ENCODE data around the gene CETN3.
"Not testable (repeated sequence)": the region's sequence is repeated elsewhere in the genome, so short reads cannot be mapped to it uniquely, and the experiment has no call there.

CETN3 gene

GRCh38 chr5:90366948-90367347, 42.6 kb downstream of the CETN3 start:
- Histone ChIP-seq H3K9me3 (ENCODE audit: control insufficient read depth, insufficient read depth, low read length) (peaks cover 8% of the 10 kb centered on the region; the same call in 1 of the 2 replicates), H3K4me1 (ENCODE audit: insufficient read depth, low read length) (no peaks in the 10 kb centered on the region), H3K9ac (ENCODE audit: low read depth, low read length) (no peak overlapping the region), H3K36me3 (ENCODE audit: insufficient read depth, low read length) (no peaks in the 10 kb centered on the region)

- H3K9me3 ChIP-seq (ENCODE audit: control insufficient read depth, insufficient read depth, low read length), result 0 out of 2 replicates have a peak, but pooled peaks cover 1% of the 10 kb centered on the region
- H3K9ac ChIP-seq (ENCODE audit: low read depth, low read length), result no peak overlapping the region
- no peaks in the 10 kb centered on the region for H3K36me3 ChIP-seq (ENCODE audit: insufficient read depth, low read length)
- H3K4me1 ChIP-seq (ENCODE audit: insufficient read depth, low read length), result no peaks in the 10 kb centered on the region
Measured at GRCh38 chr5:90365328-90365727, 44.2 kb downstream of the CETN3 start.

- Histone ChIP-seq H3K9ac (ENCODE audit: low read depth, low read length) (no peak overlapping the region), H3K4me1 (ENCODE audit: insufficient read depth, low read length) (peaks cover 4% of the 10 kb centered on the region; the same call in 1 of the 2 replicates)
Measured at GRCh38 chr5:90359073-90359920, 50.3 kb downstream of the CETN3 start.

DNA sequence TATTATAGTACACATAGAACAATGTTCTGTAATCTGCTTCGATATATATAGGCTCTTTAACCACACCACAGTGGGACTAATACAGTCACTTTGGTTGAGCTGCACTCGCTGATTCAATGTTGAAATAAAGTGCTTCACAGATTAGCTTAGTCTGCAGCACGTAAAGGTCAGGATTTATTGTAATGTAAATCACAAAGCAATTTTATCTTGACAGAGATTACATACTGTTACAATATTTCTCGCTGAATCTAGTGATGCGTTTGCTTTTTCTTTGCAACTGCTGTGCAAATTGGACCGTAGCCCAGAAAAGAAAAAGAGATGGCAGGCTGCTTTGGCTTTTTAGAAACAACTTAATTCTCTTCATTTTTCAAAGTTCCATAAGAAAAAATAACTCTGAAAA, 52.9 kb downstream of the CETN3 start:
- peaks cover 4% of the 10 kb centered on the region; the same call in 1 of the 2 replicates for H3K4me1 ChIP-seq (ENCODE audit: insufficient read depth, low read length)
- H3K9ac ChIP-seq (ENCODE audit: low read depth, low read length), result no peak overlapping the region
- H3K9me3 ChIP-seq (ENCODE audit: control insufficient read depth, insufficient read depth, low read length), result no peaks in the 10 kb centered on the region
- no peaks in the 10 kb centered on the region for H3K36me3 ChIP-seq (ENCODE audit: insufficient read depth, low read length)

More at GRCh38 chr5:90359073-90359920, 50.3 kb downstream of the CETN3 start:
- no peaks in the 10 kb centered on the region for H3K9me3 ChIP-seq (ENCODE audit: control insufficient read depth, insufficient read depth, low read length)
- no peaks in the 10 kb centered on the region for H3K36me3 ChIP-seq (ENCODE audit: insufficient read depth, low read length)

DNA sequence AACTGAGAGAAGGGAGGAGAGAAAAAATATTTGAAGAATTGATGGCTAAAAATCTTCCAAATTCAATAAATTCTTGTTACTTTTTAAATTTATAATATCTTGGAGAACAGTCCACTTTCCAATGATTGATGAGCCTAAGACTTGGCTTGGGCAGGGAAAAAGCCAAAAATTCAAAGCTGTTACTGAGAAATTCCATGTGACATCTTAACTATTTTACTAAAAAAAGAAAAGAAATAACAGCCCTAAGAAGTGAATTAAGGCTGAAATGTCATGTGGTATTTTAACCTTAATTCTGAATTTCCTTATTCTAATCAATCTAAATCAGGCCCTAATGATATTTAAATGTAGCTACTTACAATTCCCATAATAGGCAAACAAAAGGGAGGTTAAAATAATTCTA, 53.4 kb downstream of the CETN3 start:
- Histone ChIP-seq H3K4me1 (ENCODE audit: insufficient read depth, low read length) (peaks cover 4% of the 10 kb centered on the region; the same call in 1 of the 2 replicates), H3K9ac (ENCODE audit: low read depth, low read length) (no peak overlapping the region), H3K9me3 (ENCODE audit: control insufficient read depth, insufficient read depth, low read length) (no peaks in the 10 kb centered on the region), H3K36me3 (ENCODE audit: insufficient read depth, low read length) (no peaks in the 10 kb centered on the region)

DNA sequence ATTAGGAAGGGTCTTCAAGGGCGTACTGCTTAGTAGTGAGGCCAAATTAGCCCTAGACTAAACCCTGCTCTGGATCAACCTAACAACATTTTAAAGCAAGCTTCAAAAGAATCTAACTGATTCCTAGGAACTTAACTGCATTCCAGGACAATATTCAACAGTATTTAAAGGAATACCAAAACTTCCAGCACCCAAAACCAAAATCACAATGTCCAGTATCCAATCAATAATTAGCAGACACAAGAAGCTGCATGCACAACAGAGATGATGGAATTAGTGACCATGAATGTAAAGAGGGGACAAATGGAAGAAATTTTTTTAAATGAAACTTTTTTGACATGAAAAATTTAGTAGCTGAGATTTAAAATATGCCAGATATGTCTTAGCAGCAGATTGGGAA, 53.9 kb downstream of the CETN3 start:
- peaks cover 4% of the 10 kb centered on the region; the same call in 1 of the 2 replicates for H3K4me1 ChIP-seq (ENCODE audit: insufficient read depth, low read length)
- H3K9me3 ChIP-seq (ENCODE audit: control insufficient read depth, insufficient read depth, low read length), result no peaks in the 10 kb centered on the region
- H3K36me3 ChIP-seq (ENCODE audit: insufficient read depth, low read length), result no peaks in the 10 kb centered on the region
- no peak overlapping the region for H3K9ac ChIP-seq (ENCODE audit: low read depth, low read length)

- Histone ChIP-seq H3K4me1 (ENCODE audit: insufficient read depth, low read length) (no peaks in the 10 kb centered on the region), H3K9me3 (ENCODE audit: control insufficient read depth, insufficient read depth, low read length) (no peaks in the 10 kb centered on the region), H3K9ac (ENCODE audit: low read depth, low read length) (no peak overlapping the region), H3K36me3 (ENCODE audit: insufficient read depth, low read length) (no peaks in the 10 kb centered on the region)
Measured at GRCh38 chr5:90353254-90353653, 56.3 kb downstream of the CETN3 start.

GRCh38 chr5:90351101-90351500, 58.5 kb downstream of the CETN3 start:
- no peak overlapping the region for H3K9ac ChIP-seq (ENCODE audit: low read depth, low read length)
- no peaks in the 10 kb centered on the region for H3K36me3 ChIP-seq (ENCODE audit: insufficient read depth, low read length)
- no peaks in the 10 kb centered on the region for H3K4me1 ChIP-seq (ENCODE audit: insufficient read depth, low read length)
- no peaks in the 10 kb centered on the region for H3K9me3 ChIP-seq (ENCODE audit: control insufficient read depth, insufficient read depth, low read length)

GRCh38 chr5:90347462-90347861, 62.1 kb downstream of the CETN3 start:
- H3K9me3 ChIP-seq (ENCODE audit: control insufficient read depth, insufficient read depth, low read length), result no peaks in the 10 kb centered on the region

GRCh38 chr5:90345684-90346083, 63.9 kb downstream of the CETN3 start:
- no peak overlapping the region for H3K9ac ChIP-seq (ENCODE audit: low read depth, low read length)
- H3K36me3 ChIP-seq (ENCODE audit: insufficient read depth, low read length), result no peaks in the 10 kb centered on the region
- H3K4me1 ChIP-seq (ENCODE audit: insufficient read depth, low read length), result no peaks in the 10 kb centered on the region
- no peaks in the 10 kb centered on the region for H3K9me3 ChIP-seq (ENCODE audit: control insufficient read depth, insufficient read depth, low read length)

More at GRCh38 chr5:90347462-90347861, 62.1 kb downstream of the CETN3 start:
- H3K4me1 ChIP-seq (ENCODE audit: insufficient read depth, low read length), result no peaks in the 10 kb centered on the region
- no peak overlapping the region for H3K9ac ChIP-seq (ENCODE audit: low read depth, low read length)
- no peaks in the 10 kb centered on the region for H3K36me3 ChIP-seq (ENCODE audit: insufficient read depth, low read length)

DNA sequence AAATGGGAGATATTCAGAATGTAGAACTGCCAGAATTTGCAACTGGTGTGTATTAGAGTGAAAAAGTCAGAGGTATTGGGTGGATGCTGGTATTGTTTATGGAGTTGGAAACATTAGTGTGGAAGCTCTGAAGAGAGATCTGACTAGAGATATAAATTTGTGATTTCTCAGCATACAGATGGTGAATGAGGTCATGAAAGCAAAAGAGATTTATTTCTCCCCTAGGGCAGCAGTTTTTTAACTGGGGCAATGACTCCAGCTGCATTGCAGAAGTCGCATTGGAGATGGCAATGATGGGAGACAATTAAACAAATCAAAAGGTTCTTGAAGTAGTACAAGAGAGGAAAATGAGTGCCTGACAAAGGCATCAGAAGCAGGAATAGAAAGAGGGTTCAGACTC, 64.9 kb downstream of the CETN3 start:
- Histone ChIP-seq H3K36me3 (ENCODE audit: insufficient read depth, low read length) (no peaks in the 10 kb centered on the region), H3K9me3 (ENCODE audit: control insufficient read depth, insufficient read depth, low read length) (no peaks in the 10 kb centered on the region), H3K9ac (ENCODE audit: low read depth, low read length) (no peak overlapping the region), H3K4me1 (ENCODE audit: insufficient read depth, low read length) (no peaks in the 10 kb centered on the region)

DNA sequence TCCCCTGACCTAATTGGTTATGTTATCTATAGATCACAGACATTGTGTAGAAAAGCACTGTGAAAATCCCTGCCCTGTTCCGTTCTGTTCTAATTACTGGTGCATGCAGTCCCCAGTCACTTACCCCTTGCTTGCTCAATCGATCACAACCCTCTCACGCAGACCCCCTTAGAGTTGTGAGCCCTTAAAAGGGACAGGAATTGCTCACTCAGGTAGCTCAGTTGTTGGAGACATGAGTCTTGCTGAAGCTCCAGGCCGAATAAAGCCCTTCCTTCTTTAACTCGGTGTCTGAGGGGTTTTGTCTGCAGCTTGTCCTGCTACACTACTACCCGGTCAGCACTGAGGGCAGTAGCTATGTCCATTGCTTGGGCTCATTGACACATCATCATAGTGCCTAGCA, 65.8 kb downstream of the CETN3 start:
- H3K4me1 ChIP-seq (ENCODE audit: insufficient read depth, low read length); H3K9ac ChIP-seq (ENCODE audit: low read depth, low read length); H3K9me3 ChIP-seq (ENCODE audit: control insufficient read depth, insufficient read depth, low read length); H3K36me3 ChIP-seq (ENCODE audit: insufficient read depth, low read length): not testable (repeated sequence)

- Histone ChIP-seq H3K9ac (ENCODE audit: low read depth, low read length) (no peak overlapping the region), H3K36me3 (ENCODE audit: insufficient read depth, low read length) (no peaks in the 10 kb centered on the region), H3K4me1 (ENCODE audit: insufficient read depth, low read length) (0 out of 2 replicates have a peak, but pooled peaks cover 2% of the 10 kb centered on the region), H3K9me3 (ENCODE audit: control insufficient read depth, insufficient read depth, low read length) (no peaks in the 10 kb centered on the region)
Measured at GRCh38 chr5:90342576-90342975, 67.0 kb downstream of the CETN3 start.

Data from ES-I3 (cell line).